IMR-90 (cell line): ENCODE measurements around the gene LDLRAD3. TPM values are rescaled to one million over a fixed set of nuclear protein-coding genes. Genes with fewer than 3 reads are reported as not detected.

Source experiments
- ATAC-seq: fragments of 200-7000 bp; cut with Tn5 transposase; 2 replicates; pipeline ENCODE4 v1.9.1; 2020; ENCODE audit warnings: low read depth, mild to moderate bottlenecking, moderate library complexity
- BruUV-seq: library from RNA; stranded (reverse); fragments of 400-500 nt; replicated peaks from 2 replicates; lab custom pipeline; 2021; lab: Mats Ljungman, UMichigan
- CTCF ChIA-PET: fragments of 300-600 bp; formaldehyde crosslinking; extraction: SDS; loops from one replicate; lab custom pipeline; 2021; ENCODE audit warnings: antibody characterized with exemption; lab: Yijun Ruan, JAX
- POLR2A ChIA-PET: fragments of 300-600 bp; sonication (Branson Sonifier 250); formaldehyde crosslinking; loops from one replicate; lab custom pipeline; 2022; ENCODE audit warnings: antibody characterized with exemption; ENCODE audit not compliant: unreplicated experiment; lab: Charles Lee
- DNase-seq: peaks from one replicate; pipeline ENCODE4 v3.0.0; 2013
- H2AFZ ChIP-seq: replicated peaks from 2 replicates; pipeline ENCODE3; 2013; ENCODE audit warnings: low read length, mild to moderate bottlenecking; ENCODE audit not compliant: poor library complexity
- H2AK5ac ChIP-seq: 2 replicates; pipeline ENCODE4 v1.6.1; 2013; ENCODE audit warnings: low read depth, low read length, inconsistent platforms
- H2AK9ac ChIP-seq: replicated peaks from 2 replicates; pipeline ENCODE3; 2013; ENCODE audit warnings: mild to moderate bottlenecking, low read depth, low read length, moderate library complexity; ENCODE audit not compliant: poor library complexity
- H2BK120ac ChIP-seq: 2 replicates; pipeline ENCODE4 v1.6.1; 2013; ENCODE audit warnings: low read depth, low read length, inconsistent platforms
- H2BK15ac ChIP-seq: 3 replicates; pipeline ENCODE4 v1.6.1; 2013; ENCODE audit warnings: low read depth, low read length, inconsistent platforms
- H2BK20ac ChIP-seq: 2 replicates; pipeline ENCODE4 v1.6.1; 2013; ENCODE audit warnings: low read depth, mild to moderate bottlenecking, inconsistent platforms, low read length, moderate library complexity
- H2BK5ac ChIP-seq: 2 replicates; pipeline ENCODE4 v1.6.1; 2013; ENCODE audit warnings: mild to moderate bottlenecking, low read depth, low read length, inconsistent platforms; ENCODE audit not compliant: poor library complexity, severe bottlenecking
- H3K14ac ChIP-seq: replicated peaks from 2 replicates; pipeline ENCODE4 v1.6.1; 2013; ENCODE audit warnings: low read depth, low read length, inconsistent platforms
- H3K18ac ChIP-seq: 2 replicates; pipeline ENCODE4 v1.6.1; 2013; ENCODE audit warnings: low read depth, low read length, control low read depth
- H3K23ac ChIP-seq: 2 replicates; pipeline ENCODE4 v1.6.1; 2013; ENCODE audit warnings: low read depth, low read length, inconsistent platforms
- H3K27ac ChIP-seq: 2 replicates; pipeline ENCODE4 v1.5.1; 2013; ENCODE audit warnings: mild to moderate bottlenecking, control low read depth, low read length; ENCODE audit not compliant: insufficient read depth
- H3K27me3 ChIP-seq: 2 replicates; pipeline ENCODE4 v1.6.1; 2013; ENCODE audit warnings: low read length; ENCODE audit not compliant: control insufficient read depth, insufficient read depth
- H3K36me3 ChIP-seq: 2 replicates; pipeline ENCODE4 v1.6.1; 2013; ENCODE audit warnings: low read length, mixed read lengths; ENCODE audit not compliant: control insufficient read depth, insufficient read depth
- H3K4ac ChIP-seq: 2 replicates; pipeline ENCODE4 v1.6.1; 2013; ENCODE audit warnings: low read depth, low read length, inconsistent platforms
- H3K4me1 ChIP-seq: 2 replicates; pipeline ENCODE4 v1.6.1; 2013; ENCODE audit warnings: low read length, mixed read lengths; ENCODE audit not compliant: control insufficient read depth, insufficient read depth
- H3K4me2 ChIP-seq: 2 replicates; pipeline ENCODE4 v1.6.1; 2013; ENCODE audit warnings: low read depth, mild to moderate bottlenecking, control low read depth, low read length, moderate library complexity
- H3K4me3 ChIP-seq: 2 replicates; pipeline ENCODE4 v1.5.1; 2013; ENCODE audit warnings: low read depth, mild to moderate bottlenecking, control low read depth, low read length, moderate library complexity; ENCODE audit not compliant: insufficient read depth
- H3K56ac ChIP-seq: 2 replicates; pipeline ENCODE4 v1.6.1; 2013; ENCODE audit warnings: low read length, inconsistent platforms; ENCODE audit not compliant: insufficient read depth; ENCODE audit errors: extremely low read depth
- H3K79me1 ChIP-seq, 2 experiments: 2 replicates each; pipeline ENCODE4 v1.6.1; 2013; ENCODE audit warnings: low read length in 2 of 2, inconsistent platforms in 1 of 2, low read depth in 1 of 2
- H3K9ac ChIP-seq: 2 replicates; pipeline ENCODE4 v1.6.1; 2013; ENCODE audit warnings: low read depth, low read length, control low read depth
- H3K9me1 ChIP-seq: 2 replicates; pipeline ENCODE4 v1.6.1; 2013; ENCODE audit warnings: low read length, inconsistent platforms; ENCODE audit not compliant: insufficient read depth
- H3K9me3 ChIP-seq: 2 replicates; pipeline ENCODE4 v1.6.1; 2013; ENCODE audit warnings: low read length; ENCODE audit not compliant: control insufficient read depth, insufficient read depth
- H4K20me1 ChIP-seq: 2 replicates; pipeline ENCODE4 v1.6.1; 2013; ENCODE audit warnings: low read length, inconsistent platforms; ENCODE audit not compliant: insufficient read depth
- H4K5ac ChIP-seq: 2 replicates; pipeline ENCODE4 v1.6.1; 2013; ENCODE audit warnings: mild to moderate bottlenecking, low read depth, low read length, control low read depth
- H4K8ac ChIP-seq, 2 experiments: 2 replicates each; pipeline ENCODE4 v1.6.1; 2013; ENCODE audit warnings: low read depth in 2 of 2, low read length in 2 of 2, control low read depth in 1 of 2, inconsistent platforms in 1 of 2
- H4K91ac ChIP-seq: 2 replicates; pipeline ENCODE4 v1.6.1; 2013; ENCODE audit warnings: low read depth, low read length, inconsistent platforms; ENCODE audit not compliant: insufficient read depth
- BHLHE40 ChIP-seq: fragments of 150-350 bp; IDR thresholded peaks from 2 replicates; pipeline ENCODE4 v1.6.1; 2016; ENCODE audit warnings: mild to moderate bottlenecking, low read depth, low read length
- CEBPB ChIP-seq: IDR thresholded peaks from 2 replicates; pipeline ENCODE4 v1.6.1; 2012; ENCODE audit warnings: low read depth, low read length, improper control_type of control experiment
- CHD1 ChIP-seq: IDR thresholded peaks from 2 replicates; pipeline ENCODE4 v1.6.1; 2012; ENCODE audit warnings: low read depth, low read length, improper control_type of control experiment
- CTCF ChIP-seq: conservative IDR thresholded peaks from 2 replicates; pipeline ENCODE4 v1.5.1; 2012; ENCODE audit warnings: mild to moderate bottlenecking, low read depth, low read length, improper control_type of control experiment
- ELK1 ChIP-seq: fragments of 150-350 bp; IDR thresholded peaks from 2 replicates; pipeline ENCODE4 v1.6.1; 2016; ENCODE audit warnings: low read depth, mild to moderate bottlenecking, low read length, moderate library complexity, borderline replicate concordance
- FOS ChIP-seq: fragments of 150-350 bp; IDR thresholded peaks from 2 replicates; pipeline ENCODE4 v1.6.1; 2016; ENCODE audit warnings: low read depth, low read length
- MAFK ChIP-seq: IDR thresholded peaks from 2 replicates; pipeline ENCODE4 v1.6.1; 2012; ENCODE audit warnings: low read depth, low read length, improper control_type of control experiment
- MAZ ChIP-seq: IDR thresholded peaks from 2 replicates; pipeline ENCODE4 v1.6.1; 2012; ENCODE audit warnings: low read depth, mild to moderate bottlenecking, low read length, improper control_type of control experiment, moderate library complexity, borderline replicate concordance
- MXI1 ChIP-seq: IDR thresholded peaks from 2 replicates; pipeline ENCODE4 v1.6.1; 2012; ENCODE audit warnings: low read depth, mild to moderate bottlenecking, low read length, moderate library complexity, borderline replicate concordance
- NFE2L2 ChIP-seq: fragments of 150-350 bp; IDR thresholded peaks from 2 replicates; pipeline ENCODE4 v1.6.1; 2016; ENCODE audit warnings: low read depth, mild to moderate bottlenecking, low read length
- POLR2A ChIP-seq: IDR thresholded peaks from 2 replicates; pipeline ENCODE4 v1.6.1; 2012; ENCODE audit warnings: mild to moderate bottlenecking, low read depth, low read length
- RAD21 ChIP-seq: IDR thresholded peaks from 2 replicates; pipeline ENCODE4 v1.6.1; 2012; ENCODE audit warnings: low read length, improper control_type of control experiment
- RCOR1 ChIP-seq: IDR thresholded peaks from 2 replicates; pipeline ENCODE4 v1.6.1; 2012; ENCODE audit warnings: mild to moderate bottlenecking, low read length, improper control_type of control experiment; ENCODE audit not compliant: insufficient replicate concordance
- RFX5 ChIP-seq: IDR thresholded peaks from 2 replicates; pipeline ENCODE4 v1.8.0; 2012; ENCODE audit warnings: low read depth, mild to moderate bottlenecking, low read length, moderate library complexity
- SMC3 ChIP-seq: fragments of 150-350 bp; IDR thresholded peaks from 2 replicates; pipeline ENCODE4 v1.6.1; 2016; ENCODE audit warnings: low read depth, mild to moderate bottlenecking, antibody characterized with exemption, low read length, moderate library complexity
- USF2 ChIP-seq: fragments of 150-350 bp; IDR thresholded peaks from 2 replicates; pipeline ENCODE4 v1.6.1; 2017; ENCODE audit warnings: mild to moderate bottlenecking, antibody characterized with exemption, low read length, low read depth
- WGBS, 2 experiments: methylation state at CpG; one replicate each; pipeline versions ENCODE4 v1.1.5 to v1.1.7; 2013; ENCODE audit warnings: missing lambda C conversion rate in 2 of 2; ENCODE audit not compliant: insufficient read length in 1 of 2; ENCODE audit errors: extremely low coverage in 2 of 2; 5-methylcytosine and 5-hydroxymethylcytosine counted together
- dilution Hi-C: fragments of 300-500 bp; cut with HindIII; formaldehyde crosslinking; loops from one replicate; pipeline ENCODE4 v1.14.3; 2018; ENCODE audit warnings: low sequenced_read_pairs; ENCODE audit not compliant: unreplicated experiment
- in situ Hi-C: fragments of 300-500 bp; cut with MboI; formaldehyde crosslinking; loops from 3 replicates; pipeline ENCODE4 v1.14.3; 2019; ENCODE audit warnings: low sequenced_read_pairs, inconsistent platforms, mixed read lengths
- intact Hi-C: fragments of 100-400 bp; cut with micrococcal nuclease; formaldehyde crosslinking; loops from 2 replicates; pipeline ENCODE4 v1.10.0; 2022
- polyA plus RNA-seq, 3 experiments: library from polyadenylated mRNA; depleted of rRNA; stranded (reverse); fragments of >200 nt; gene quantifications; 2 replicates each; pipeline ENCODE4 v1.2.3, GENCODE V29; 2012; ENCODE audit warnings: low replicate concordance in 1 of 3
- total RNA-seq: library from RNA; depleted of rRNA; stranded (reverse); fragments of >200 nt; gene quantifications from 2 replicates; pipeline ENCODE4 v1.2.3, GENCODE V29; 2012

The LDLRAD3 gene
- total and polyA plus RNA-seq, 2 of the 4 experiments (the other 2 are of a cell fraction): 2.7 to 6.4 TPM

GRCh38 chr11:36009473-36009872 is 65.6 kb downstream of the LDLRAD3 start:
- CTCF ChIA-PET: no interaction called here
- H4K5ac ChIP-seq: no peak overlapping the region; the same call in 1 of the 2 replicates
- peak overlapping the region; percentile 4; the same call in 1 of the 2 replicates for H3K56ac ChIP-seq
- H2BK5ac ChIP-seq: peak overlapping the region; percentile 73
- H3K4me2 ChIP-seq: peak overlapping the region; percentile 89; the same call in 1 of the 2 replicates
- H2BK20ac ChIP-seq: no peak overlapping the region; the same call in 1 of the 2 replicates
- ATAC-seq: peak; percentile 42
- no peak overlapping the region for H2AK5ac ChIP-seq
- intact Hi-C loops (no loop called here), dilution Hi-C loops (no loop called here), in situ Hi-C loops (no loop called here)
- H3K27ac ChIP-seq: no peak overlapping the region
- no peak overlapping the region for H3K9ac ChIP-seq
- DNase-seq: peak; percentile 68
- no TSS peak for BruUV-seq
- no CpG with 5 or more reads among the region's 4 CpGs for WGBS, 2 experiments
- POLR2A ChIA-PET: no interaction called here
- 0 out of 2 replicates have a peak overlapping the region, but pooled peaks have one; percentile 7 for H3K18ac ChIP-seq
- H3K4ac ChIP-seq: no peak overlapping the region
- H3K4me3 ChIP-seq: no peak overlapping the region
- no peak overlapping the region for H2BK15ac ChIP-seq
- no peaks in the 10 kb centered on the region; the same call in 1 of the 2 replicates for H4K20me1 ChIP-seq
- H3K36me3 ChIP-seq: no peaks in the 10 kb centered on the region
- H3K4me1 ChIP-seq: peaks cover 16% of the 10 kb centered on the region
- H2BK120ac ChIP-seq: no peak overlapping the region
- H3K23ac ChIP-seq: no peak overlapping the region
- peaks cover 13 to 35% of the 10 kb centered on the region in 2 experiments; a peak in 3 of 4 replicates for H3K79me1 ChIP-seq
- H4K8ac ChIP-seq: no peak overlapping the region
- H4K91ac ChIP-seq: no peak overlapping the region
- no peak overlapping the region for H2AK9ac ChIP-seq
- peaks cover 8% of the 10 kb centered on the region for H3K9me1 ChIP-seq
- H2AFZ ChIP-seq: no peak overlapping the region
- H3K27me3 ChIP-seq: no peaks in the 10 kb centered on the region
- peaks cover 3% of the 10 kb centered on the region; the same call in 1 of the 2 replicates for H3K9me3 ChIP-seq
- no peak overlapping the region for H3K14ac ChIP-seq
- TF ChIP-seq POLR2A (no peak), BHLHE40 (no peak), MAZ (no peak), CHD1 (no peak), MAFK (peak; percentile 23; the same call in 1 of the 2 replicates), USF2 (no peak), MXI1 (no peak), CEBPB (0 out of 2 replicates have a peak, but pooled peaks have one; percentile 16), SMC3 (no peak), NFE2L2 (no peak), RAD21 (no peak), ELK1 (no peak), FOS (0 out of 2 replicates have a peak, but pooled peaks have one; percentile 35), RCOR1 (no peak), CTCF (no peak), RFX5 (no peak)
